Iris pigment epithelial cell (primary cell): ENCODE results near the gene ACTL8.
A peak's percentile ranks its signal among the peaks of the same experiment; 100 is the strongest.

Experiments
- DNase-seq: peaks from one replicate; pipeline ENCODE4 v3.0.0-alpha.2; 2011; ENCODE audit warnings: low read depth

The ACTL8 gene, protein sequence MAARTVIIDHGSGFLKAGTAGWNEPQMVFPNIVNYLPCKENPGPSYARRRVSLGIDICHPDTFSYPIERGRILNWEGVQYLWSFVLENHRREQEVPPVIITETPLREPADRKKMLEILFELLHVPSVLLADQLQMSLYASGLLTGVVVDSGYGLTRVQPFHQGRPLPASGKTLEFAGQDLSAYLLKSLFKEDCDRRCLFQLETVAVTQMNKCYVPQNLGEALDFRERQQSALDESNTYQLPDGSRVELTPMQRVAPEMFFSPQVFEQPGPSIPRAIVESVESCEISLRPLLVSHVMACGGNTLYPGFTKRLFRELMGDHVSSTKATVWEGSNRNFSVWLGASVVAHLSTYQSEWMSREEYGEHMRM

DNA sequence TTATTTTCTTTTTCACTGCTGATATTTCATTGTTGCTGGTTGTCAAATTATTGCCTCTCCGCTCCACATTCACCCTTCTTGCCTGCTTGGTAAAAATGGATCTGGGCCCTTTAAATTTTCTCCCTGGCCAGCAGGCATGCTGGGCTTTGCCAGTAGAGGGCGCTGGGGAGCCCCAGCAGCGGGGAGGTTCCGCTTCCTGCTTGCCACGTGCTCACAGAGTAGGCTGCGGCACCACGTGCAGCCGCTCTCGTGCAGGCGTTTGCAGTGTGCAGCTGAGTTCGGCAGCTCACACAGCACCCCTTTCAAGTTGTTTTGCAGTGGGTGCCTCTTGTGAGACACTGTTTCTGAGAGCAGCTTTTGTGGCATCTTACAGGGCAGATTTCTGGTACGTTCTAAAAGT lies at the start of gene ACTL8:
Gene ACTL8, plus strand, starts transcription at position 214 of the 400 bp plus-strand sequence. CDS start 67,676 bp downstream, outside the sequence.
- no peak for DNase-seq

DNA sequence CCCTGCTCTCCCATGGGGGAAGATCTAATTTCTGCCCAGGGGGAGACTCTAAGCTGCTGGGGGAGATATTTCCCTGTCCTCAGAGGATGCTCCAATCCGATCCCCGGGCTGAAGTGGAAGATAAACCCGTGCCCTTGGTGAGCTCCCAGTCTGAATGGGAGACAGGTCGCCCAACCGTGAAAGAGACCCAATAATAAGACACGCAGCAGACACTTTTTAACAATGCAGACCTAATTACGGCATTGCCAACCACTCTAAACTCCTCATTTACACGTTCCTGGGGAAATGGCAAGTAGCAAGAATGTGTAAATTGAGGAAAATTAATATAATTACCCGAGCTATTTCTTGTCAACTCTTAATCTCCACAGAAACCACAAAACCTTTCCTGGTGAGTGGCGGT lies 48.7 kb upstream of the ACTL8 start:
- no peak for DNase-seq

DNA sequence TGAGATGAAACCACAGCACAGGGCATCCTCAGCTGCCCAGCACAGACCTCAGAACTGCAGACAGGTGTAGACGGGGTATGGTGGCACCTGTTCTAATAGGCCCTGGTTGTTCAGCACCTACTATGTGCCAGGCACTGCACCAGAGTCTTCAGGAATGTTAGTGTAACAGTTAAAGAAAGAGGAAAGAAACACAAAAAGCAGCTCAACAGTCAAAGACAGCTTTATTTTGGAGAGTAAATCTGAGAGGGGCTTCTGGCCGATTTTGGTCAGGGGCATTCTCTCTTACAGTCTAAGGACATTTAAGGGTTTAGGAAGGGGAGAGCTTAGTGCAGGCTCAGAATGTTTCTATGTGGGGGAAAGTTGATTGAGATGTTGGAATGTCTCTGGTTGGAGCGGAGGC lies 45.2 kb upstream of the ACTL8 start:
- DNase-seq, result no peak

DNA sequence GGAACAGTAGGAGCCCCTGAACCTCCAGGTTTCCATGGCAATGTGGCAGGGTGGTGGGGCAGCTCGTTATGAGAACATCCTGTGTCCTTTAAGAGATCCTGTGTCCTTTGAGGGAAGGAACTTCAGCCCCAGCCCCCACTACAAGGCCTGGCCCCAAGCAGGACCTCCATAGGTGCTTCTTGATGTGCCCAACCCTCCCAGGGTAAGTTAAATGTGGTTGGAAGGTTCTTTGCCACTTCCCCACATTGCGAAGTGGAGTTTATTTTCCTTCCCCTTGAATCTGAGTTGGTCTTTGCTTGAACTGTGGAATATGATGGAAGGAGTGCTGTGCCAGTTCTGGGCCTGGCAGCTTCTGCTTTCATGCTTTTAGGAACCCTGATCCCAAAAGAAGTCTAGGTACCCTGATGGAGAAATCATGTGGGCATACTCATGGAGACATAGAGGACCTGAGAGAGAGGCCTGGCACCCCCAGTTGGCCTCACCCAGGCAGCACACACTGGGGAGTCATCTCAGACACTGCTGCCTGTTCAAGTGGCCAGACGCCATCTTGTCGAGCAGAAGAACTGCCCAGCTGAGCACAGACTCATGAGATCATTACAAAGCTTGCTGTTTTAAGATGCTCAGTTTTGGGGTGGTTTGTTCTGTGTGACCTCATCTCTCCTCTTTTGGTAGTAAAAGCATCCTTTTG lies 44.1 kb upstream of the ACTL8 start:
- no peak for DNase-seq

DNA sequence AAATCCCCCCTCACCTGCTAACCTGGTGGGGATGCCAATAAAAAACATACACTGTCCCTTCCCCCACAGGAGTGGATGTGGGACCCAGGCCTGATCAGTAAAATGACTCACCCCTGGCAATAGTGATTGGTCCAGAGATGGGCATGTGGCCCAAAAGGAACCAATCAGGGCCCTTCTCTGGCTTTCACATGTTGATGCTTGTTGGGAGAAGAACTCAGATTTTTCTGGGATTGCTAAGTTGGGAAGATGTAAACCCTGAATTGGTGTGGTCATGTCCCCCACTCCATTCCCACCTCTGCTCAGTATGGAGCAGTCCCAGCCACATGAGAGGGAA lies 43.6 kb upstream of the ACTL8 start:
- DNase-seq, result no peak

DNA sequence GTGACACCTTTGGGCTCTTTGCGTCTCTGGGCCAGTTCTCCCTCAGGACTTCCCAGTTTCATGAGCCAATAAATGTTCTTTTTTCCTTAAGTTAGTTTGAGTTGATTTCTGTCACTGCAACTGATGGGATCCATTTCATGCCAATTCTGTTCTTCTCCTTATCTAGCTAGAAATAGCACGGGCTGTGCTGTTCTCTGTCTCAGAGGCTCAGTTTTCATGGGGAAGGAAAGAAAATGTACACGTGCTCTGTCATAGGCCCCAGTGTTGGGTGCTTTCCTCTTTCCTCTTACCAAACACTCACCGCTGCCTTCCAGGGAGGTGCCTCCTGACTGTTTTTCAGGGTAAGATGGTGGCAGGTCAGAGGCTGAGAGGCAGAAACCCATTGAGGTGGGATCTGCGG lies 43.2 kb upstream of the ACTL8 start:
- no peak for DNase-seq

DNA sequence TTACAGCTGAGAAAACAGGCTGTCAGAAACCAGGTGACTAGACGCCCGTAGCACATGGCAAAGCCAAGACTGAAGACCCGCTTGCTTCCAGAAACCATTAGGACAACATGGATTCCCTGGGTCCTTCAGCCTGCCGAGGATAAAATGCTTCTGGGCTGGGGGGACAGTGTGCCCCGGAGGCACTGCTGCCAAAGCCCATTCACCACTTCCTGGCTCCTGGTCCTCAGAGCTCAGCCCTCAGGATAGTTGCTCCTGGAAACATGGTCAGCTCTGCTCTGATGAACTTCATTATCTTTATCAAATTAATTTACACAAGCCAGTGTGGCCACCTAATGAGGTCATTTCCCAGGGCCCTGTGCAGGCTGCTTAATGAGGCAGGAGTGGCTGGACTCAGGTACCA lies 41.1 kb upstream of the ACTL8 start:
- DNase-seq, result no peak

DNA sequence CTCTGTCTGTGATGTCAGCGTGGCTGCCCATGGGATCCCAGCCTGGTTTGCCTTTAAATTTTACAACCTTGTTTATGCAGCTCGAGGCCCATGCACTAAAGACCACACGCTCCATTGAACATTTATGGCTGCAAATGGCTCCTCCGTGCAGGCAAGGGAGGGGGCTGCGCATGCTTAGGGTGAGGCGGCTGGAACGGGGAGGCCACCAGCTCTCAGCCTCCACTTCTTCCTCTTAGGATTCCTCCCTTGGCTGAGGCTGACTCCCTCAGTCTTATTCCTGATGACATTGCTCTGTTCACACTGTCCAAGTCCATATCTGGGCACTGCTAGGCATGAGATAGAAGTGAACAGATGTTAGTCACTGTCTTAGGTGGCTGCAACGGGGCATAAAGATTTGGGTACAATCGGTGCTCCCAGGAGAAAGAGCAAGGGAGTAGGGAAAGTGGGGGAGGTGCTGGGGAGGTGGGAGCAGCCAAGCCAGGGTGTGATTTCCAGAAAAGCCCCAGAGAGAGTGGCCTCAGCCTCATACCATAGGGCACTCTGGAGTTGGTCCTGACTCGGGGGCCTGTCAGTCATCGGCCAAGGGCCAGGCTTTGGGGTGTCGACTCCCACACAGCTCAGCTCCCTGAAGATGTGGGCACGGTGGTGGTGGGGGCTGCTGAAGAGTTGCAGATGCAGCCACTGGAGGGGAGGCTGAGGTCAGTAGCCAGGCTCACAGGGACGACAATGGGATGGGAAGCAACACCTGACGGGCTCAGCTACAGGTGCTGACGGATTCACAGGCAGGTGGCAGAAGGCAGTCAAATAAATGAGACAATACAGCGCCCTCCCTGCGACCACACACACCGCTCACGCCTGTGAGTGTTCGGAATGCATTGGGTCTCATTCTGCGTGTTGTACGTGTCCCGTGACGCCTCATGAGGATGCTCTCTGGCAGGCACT lies 37.3 kb upstream of the ACTL8 start:
- DNase-seq, result no peak

DNA sequence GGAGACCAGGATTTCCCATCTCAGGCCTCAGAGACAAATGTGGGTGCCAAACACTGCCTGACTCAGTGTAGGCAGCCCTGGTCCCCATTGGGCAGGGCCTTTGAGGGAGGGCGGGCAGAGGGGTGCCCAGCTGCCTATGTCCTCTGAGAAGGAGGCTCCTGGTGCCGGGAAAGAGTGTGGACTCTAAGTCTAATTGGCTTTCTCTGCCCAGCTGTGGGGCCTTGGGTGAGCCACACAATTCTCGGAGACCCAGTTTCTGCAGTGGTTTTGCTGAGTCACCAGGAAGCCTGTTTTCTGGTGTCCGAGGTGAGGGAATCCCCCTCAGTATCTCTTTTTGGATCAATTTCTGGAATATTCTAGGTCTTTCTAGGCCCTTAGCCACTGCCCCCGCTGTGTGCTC lies 35.3 kb upstream of the ACTL8 start:
- DNase-seq, result peak; percentile 57

DNA sequence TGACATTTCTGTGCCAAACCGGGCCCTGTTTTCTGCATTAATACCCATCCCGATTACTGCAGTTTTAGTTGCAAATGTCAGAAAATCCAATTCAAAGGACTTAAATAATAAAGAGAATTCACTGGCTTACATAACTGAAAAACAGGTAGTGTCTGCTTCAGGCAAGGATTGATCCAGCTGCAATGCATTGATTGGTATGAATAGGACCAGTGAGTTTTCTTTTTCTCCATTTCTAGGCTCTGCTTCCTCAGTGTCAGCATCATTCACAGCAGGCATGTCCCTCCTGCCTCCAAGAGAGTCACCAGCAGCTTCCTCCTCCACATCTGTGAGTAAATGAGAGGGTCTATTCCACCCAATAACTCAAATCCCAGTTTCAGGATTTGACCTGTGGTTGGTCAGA lies 33.7 kb upstream of the ACTL8 start:
- DNase-seq, result no peak

DNA sequence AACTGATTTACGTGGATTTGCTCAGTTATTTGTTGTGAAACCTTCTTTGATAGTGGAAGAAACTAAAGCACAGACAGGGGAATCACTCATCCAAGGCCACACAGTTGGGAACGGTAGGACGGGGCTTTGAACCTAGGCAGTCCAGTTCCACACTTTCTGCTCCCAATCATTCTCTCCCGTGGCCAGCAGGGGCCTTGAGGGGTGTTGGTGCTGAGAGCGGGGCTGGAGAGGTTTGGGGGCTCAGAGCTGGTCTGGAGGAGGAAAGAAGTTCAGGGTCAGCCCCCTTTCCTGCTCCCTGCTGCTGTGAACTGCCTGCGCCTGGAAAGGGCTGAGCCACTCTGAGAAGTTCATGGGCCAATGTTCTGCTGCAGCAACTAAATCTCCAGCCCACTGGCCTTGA lies 31.4 kb upstream of the ACTL8 start:
- DNase-seq, result no peak

DNA sequence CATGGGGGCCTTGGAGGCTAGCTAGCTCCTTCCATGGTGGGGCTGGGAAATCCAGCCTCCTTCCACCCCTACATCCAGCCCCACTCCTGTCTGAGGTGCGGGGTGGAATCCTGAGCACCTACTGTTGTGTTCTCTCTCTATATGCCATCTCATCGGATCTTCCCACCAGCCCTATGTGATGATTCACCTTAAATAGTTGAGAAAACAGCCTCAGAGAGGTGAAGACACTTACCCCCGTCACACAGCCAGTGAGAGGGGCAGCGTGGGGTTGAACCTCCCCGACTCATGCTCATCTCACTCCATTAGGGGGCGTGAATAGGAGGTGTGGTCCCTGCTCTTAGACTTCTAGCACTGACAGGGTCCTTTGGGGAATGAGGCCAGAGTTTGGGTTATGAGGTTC lies 31.0 kb upstream of the ACTL8 start:
- DNase-seq, result no peak

DNA sequence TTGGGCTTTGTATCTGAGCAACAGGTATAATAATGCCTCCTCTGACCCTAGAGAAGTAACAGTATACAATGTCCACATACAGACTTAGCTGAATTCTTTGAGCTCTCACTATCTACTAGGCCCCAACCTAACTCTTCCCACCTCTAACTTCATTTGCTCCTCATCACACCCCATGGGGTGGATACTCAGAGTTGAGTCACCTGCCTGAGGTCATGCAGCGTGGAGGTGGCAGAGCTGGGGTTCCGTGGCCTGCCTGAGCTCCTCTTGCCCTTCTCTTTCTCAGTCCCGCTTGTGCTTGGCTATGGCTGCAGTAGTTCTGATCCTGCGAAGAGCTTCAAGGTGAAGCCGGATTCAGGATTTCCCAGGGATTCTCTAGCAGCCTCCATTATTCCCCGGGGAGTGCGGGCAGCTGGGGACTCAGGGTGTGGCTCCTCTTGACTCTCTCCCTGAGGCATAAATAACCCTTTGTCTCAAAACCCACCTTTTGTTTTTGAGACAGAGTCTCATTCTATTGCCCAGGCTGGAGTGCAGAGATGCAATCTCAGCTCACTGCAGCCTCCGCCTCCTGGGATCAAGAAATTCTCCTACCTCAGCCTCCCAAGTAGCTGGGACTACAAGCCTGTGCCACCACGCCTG lies 29.9 kb upstream of the ACTL8 start:
- DNase-seq, result no peak

DNA sequence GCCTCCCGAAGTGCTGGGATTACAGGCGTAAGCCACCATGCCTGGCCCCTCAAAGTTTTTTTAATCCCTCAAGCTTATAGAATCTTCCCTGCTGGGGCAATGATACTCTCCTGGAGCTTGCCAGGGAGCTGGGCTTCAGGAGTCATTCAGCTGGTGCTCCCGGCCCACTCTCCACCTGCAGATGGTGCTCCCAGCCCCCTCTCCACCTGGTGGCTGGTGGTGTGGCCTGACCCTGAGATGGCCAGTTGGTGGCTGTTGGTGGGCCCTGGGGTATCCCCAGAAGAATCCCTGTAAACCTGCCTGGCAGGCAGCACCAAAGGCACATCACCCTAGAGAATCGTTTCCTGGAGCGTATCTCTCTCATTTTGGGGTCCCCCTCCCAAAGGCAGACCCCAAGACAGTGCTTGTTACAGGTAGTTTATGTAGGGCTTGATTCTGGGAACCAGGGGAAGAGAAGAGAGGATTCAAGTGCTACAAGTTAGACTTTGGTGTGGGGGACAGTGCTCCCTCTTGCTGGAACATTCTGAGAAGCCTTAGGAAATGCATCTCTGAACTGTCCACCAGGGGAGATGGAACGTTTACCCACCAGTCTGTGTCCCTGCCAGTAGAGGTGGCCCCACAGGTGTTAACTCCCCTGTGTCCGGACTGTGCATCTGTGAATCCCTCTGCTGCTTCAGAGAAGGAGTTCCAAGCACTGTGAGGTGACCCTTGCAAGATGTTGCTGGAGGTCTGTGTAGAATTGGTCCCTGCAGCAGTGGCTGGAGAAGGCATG lies 29.1 kb upstream of the ACTL8 start:
- no peak for DNase-seq

DNA sequence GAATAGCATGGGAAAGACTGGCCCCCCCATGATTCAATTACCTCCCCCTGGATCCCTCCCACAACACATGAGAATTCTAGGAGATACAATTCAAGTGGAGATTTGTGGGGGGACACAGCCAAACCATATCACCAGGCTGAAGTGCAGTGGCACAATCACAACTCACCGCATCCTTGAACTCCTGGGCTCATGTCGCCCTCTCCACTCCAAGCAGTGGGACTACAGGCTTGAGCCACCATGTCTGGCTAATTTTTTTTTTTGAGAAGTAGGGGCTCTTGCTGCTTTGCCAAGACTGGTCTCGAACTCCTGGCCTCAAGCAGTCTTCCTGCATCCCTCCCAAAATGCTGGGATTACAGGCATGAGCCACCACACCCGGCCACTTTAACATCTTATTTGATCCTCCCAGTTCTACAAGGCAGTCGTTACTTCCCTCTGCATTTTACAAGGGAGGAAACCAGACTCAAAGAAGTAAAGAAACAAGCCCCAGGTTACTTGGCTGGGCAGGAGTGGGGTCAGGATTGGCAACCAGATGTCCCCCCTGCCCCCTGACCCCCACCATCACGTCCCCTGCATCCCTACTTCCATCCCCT lies 26.9 kb upstream of the ACTL8 start:
- no peak for DNase-seq

DNA sequence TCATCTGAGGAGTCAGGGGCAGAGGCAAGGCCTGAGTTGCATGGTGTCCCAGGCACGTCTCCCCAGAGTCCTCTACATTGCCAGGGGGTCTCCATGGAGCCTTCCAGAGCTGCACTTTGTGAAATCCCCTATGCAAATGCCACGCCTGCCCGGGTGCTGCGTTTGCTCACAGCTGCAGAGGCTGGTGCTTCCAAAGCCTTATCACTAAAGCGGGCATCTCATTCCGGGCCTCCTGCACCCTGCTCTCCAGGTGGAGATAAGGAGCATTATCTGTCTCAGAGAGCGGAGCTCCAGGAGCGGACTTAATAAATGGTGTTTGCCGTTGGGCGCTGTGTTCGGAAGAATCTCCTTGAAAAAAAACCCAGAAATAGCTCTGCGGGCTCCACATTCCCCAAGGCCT lies 25.9 kb upstream of the ACTL8 start:
- no peak for DNase-seq

DNA sequence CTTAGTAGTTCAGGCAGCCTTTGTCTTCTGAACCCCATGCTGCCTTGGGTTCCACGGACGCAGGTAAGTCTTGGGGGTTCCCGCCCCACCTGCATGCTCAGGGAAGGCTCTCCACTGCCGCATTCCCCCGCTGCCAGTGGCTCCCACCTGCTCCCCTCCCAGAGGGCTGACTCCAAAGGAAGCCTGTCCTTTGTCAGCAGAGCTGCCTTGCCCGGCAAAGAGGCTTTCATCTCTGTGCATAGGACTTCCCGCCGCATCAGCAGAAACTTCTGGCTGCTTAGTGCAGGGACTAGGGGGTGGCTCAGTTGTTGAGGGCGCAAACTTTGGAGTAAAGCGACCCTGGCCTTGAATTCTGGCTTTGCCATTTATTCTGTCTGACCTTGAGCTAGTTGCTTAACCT lies 25.2 kb upstream of the ACTL8 start:
- DNase-seq, result no peak

DNA sequence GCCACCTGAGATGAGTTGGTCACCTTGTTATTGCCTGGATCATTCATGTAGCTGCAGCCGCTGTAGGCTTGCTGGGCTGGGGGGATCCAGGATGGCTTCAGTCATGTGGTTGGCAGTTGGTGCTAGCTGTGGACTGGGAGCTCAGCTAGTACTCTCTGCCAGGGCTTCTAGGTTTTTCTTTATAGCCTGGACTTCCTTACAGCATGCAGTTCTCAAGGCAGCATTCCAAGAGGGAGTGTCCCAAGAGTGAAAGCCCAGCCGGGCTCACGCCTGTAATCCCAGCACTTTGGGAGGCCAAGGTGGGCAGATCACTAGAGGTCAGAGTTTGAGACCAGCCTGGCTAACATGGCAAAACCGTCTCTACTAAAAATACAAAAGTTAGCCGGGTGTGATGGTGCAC lies 23.7 kb upstream of the ACTL8 start:
- DNase-seq, result no peak

DNA sequence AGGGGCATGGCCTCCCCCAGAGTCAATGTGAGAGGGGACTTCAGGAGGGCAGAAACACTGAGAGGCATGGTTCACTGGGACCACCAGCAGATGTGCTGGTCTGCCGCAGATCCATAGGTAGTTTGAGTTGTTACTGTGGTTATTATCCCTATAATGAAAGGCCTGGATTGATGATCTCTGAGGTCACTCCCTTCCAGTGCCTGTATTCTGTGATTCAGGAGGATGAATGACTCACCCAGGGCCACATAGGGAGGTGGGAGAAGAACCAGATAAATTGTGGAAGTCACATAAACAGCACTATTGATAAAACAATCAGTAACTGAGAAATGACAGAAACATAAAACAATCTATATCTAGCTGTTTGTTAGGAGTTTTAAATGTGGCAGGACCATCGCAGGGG lies 22.7 kb upstream of the ACTL8 start:
- peak; percentile 36 for DNase-seq

DNA sequence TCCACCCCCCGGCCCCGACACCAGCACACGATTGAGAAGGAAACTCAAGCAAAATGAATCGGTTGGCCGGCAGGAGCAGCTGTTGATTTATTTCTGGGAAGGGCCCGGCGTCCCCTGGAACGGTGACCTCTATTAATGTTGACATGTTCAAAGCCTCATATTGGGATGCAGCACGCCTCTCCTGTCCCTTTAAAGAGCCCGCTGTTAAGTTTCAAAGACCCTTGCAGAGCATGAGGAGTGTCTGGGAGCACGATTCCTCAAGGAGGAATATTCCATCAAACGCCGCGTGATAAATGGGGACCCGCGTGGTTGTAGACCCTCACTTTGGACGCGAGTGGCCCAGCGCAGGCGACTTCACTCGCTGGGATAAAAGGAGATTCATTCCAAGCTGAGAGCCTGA lies 21.5 kb upstream of the ACTL8 start:
- no peak for DNase-seq

DNA sequence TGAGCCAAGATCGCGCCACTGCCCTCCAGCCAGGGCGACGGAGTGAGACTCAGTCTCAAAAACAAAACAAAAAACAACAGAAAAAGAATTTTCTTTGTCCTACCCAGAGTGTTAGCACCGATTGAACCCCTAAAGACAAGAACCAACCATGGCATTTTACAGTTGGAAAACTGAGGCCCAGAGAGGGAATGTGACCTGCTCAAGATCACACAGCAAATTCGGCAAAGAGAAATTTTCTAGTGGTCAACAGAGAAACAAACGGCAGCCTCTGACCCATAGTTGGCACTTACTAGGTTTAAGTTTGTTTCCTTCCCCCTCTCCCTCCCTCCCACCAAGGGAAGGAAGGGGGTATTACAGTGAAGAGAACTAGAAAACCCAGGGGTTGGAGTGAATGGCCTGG lies 20.5 kb upstream of the ACTL8 start:
- no peak for DNase-seq
